Endothelial cell of umbilical vein (primary cell): ENCODE measurements around the gene NCOA5. TPM values are rescaled to one million over a fixed set of nuclear protein-coding genes. Genes with fewer than 3 reads are reported as not detected.

ENCODE experiments used
- BruUV-seq: library from RNA; stranded (reverse); fragments of 400-500 nt; replicated peaks from 2 replicates; lab custom pipeline; 2021; lab: Mats Ljungman, UMichigan
- CTCF ChIA-PET: fragments of 300-600, 350-600 bp; sonication (Branson Sonifier 250); formaldehyde crosslinking; loops from one replicate; lab custom pipeline; 2021; ENCODE audit warnings: antibody characterized with exemption, inconsistent platforms; lab: Charles Lee
- POLR2A ChIA-PET: fragments of 300-600, 350-600 bp; sonication (Branson Sonifier 250); formaldehyde crosslinking; loops from one replicate; lab custom pipeline; 2021; ENCODE audit warnings: antibody characterized with exemption, inconsistent platforms; lab: Charles Lee
- DNase-seq: peaks from one replicate; pipeline ENCODE4 v3.0.0-alpha.2; 2011; ENCODE audit warnings: low read depth, low spot score
- FAIRE-seq: peaks from 2 replicates; lab custom pipeline; 2011; peaks lifted over from hg19 to GRCh38; lab: Jason Lieb, UNC
- H2AFZ ChIP-seq: 2 replicates; pipeline ENCODE4 v1.6.0; 2012; ENCODE audit warnings: low read depth, low read length, control low read depth, inconsistent platforms
- H3K27ac ChIP-seq: 2 replicates; pipeline ENCODE4 v1.5.1; 2011; ENCODE audit warnings: low read depth, mild to moderate bottlenecking, control low read depth, low read length, moderate library complexity; ENCODE audit not compliant: insufficient read depth
- H3K27me3 ChIP-seq, 2 experiments: 2 replicates each; pipeline versions ENCODE4 v1.6.0 to v1.6.1; 2011; ENCODE audit warnings: low read length in 2 of 2, mixed read lengths in 1 of 2; ENCODE audit not compliant: control insufficient read depth in 2 of 2, insufficient read depth in 2 of 2
- H3K36me3 ChIP-seq, 2 experiments: 2 replicates in 1 of 2; 3 replicates in 1 of 2; pipeline ENCODE4 v1.5.1; 2011; ENCODE audit warnings: low read length in 2 of 2, mild to moderate bottlenecking in 1 of 2, moderate library complexity in 1 of 2; ENCODE audit not compliant: control insufficient read depth in 2 of 2, insufficient read depth in 2 of 2; ENCODE audit errors: extremely low read depth in 1 of 2
- H3K4me1 ChIP-seq: 3 replicates; pipeline ENCODE4 v1.5.1; 2011; ENCODE audit warnings: mild to moderate bottlenecking, low read length; ENCODE audit not compliant: control insufficient read depth, insufficient read depth; ENCODE audit errors: extremely low read depth
- H3K4me2 ChIP-seq: 2 replicates; pipeline ENCODE4 v1.6.1; 2011; ENCODE audit warnings: low read length, control low read depth, mixed read lengths; ENCODE audit not compliant: insufficient read depth
- H3K4me3 ChIP-seq, 3 experiments: fragments of 200-600 bp in 1 of 3; sonication (generic), shearing (Covaris generic) in 1 of 3; replicated peaks in 1 of 3; 2 replicates each; pipeline ENCODE4 v1.5.1; 2011 to 2016; ENCODE audit warnings: control low read depth in 3 of 3, low read length in 3 of 3, mild to moderate bottlenecking in 2 of 3, inconsistent platforms in 1 of 3, low read depth in 1 of 3, moderate library complexity in 1 of 3; ENCODE audit not compliant: insufficient read depth in 1 of 3
- H3K79me2 ChIP-seq: 2 replicates; pipeline ENCODE4 v1.6.0; 2012; ENCODE audit warnings: low read length, inconsistent platforms; ENCODE audit not compliant: control insufficient read depth, insufficient read depth
- H3K9ac ChIP-seq: replicated peaks from 2 replicates; pipeline ENCODE3; 2011; ENCODE audit warnings: low read length, control low read depth; ENCODE audit not compliant: insufficient read depth; ENCODE audit errors: extremely low read depth
- H3K9me1 ChIP-seq: replicated peaks from 3 replicates; pipeline ENCODE4 v1.6.0; 2011; ENCODE audit warnings: mild to moderate bottlenecking, low read length; ENCODE audit not compliant: control insufficient read depth, insufficient read depth; ENCODE audit errors: extremely low read depth
- H3K9me3 ChIP-seq: replicated peaks from 2 replicates; pipeline ENCODE4 v1.5.1; 2012; ENCODE audit warnings: low read length, inconsistent platforms; ENCODE audit not compliant: control insufficient read depth, insufficient read depth
- H4K20me1 ChIP-seq: replicated peaks from 2 replicates; pipeline ENCODE3; 2011; ENCODE audit warnings: mild to moderate bottlenecking, low read length; ENCODE audit not compliant: control insufficient read depth, insufficient read depth; ENCODE audit errors: extremely low read depth
- CTCF ChIP-seq, 2 donors: IDR thresholded peaks; 1 replicate in 1 of 2; 2 replicates in 1 of 2; pipeline ENCODE4 v1.5.1; 2011; ENCODE audit warnings: low read length in 2 of 2, mild to moderate bottlenecking in 2 of 2, moderate library complexity in 2 of 2, control low read depth in 1 of 2, inconsistent platforms in 1 of 2, low read depth in 1 of 2; ENCODE audit not compliant: insufficient read depth in 1 of 2; ENCODE audit errors: extremely low read depth in 1 of 2
- EZH2 ChIP-seq: IDR thresholded peaks from 2 replicates; pipeline ENCODE4 v1.6.1; 2012; ENCODE audit warnings: borderline replicate concordance, low read depth, mild to moderate bottlenecking, moderate library complexity, low read length, inconsistent platforms; ENCODE audit not compliant: severe bottlenecking
- FOS ChIP-seq: IDR thresholded peaks from 2 replicates; pipeline ENCODE4 v1.6.1; 2011; ENCODE audit warnings: mild to moderate bottlenecking, low read length, moderate library complexity, borderline replicate concordance; ENCODE audit not compliant: insufficient read depth
- GATA2 ChIP-seq: IDR thresholded peaks from 2 replicates; pipeline ENCODE4 v1.7.0; 2011; ENCODE audit warnings: low read depth, mild to moderate bottlenecking, moderate library complexity, mixed read lengths, low read length; ENCODE audit not compliant: insufficient read length, insufficient read depth
- JUN ChIP-seq: IDR thresholded peaks from 2 replicates; pipeline ENCODE4 v1.6.1; 2011; ENCODE audit warnings: borderline replicate concordance, low read depth; ENCODE audit not compliant: insufficient read length, insufficient read depth
- MYC ChIP-seq: IDR thresholded peaks from one replicate; pipeline ENCODE4 v1.6.1; 2011; ENCODE audit warnings: mild to moderate bottlenecking, low read depth, low read length
- POLR2A ChIP-seq: IDR thresholded peaks from 2 replicates; pipeline ENCODE4 v1.6.1; 2012; ENCODE audit warnings: low read depth, mild to moderate bottlenecking, control low read depth, low read length
- POLR2AphosphoS5 ChIP-seq: IDR thresholded peaks from 2 replicates; pipeline ENCODE4 v1.6.1; 2012; ENCODE audit warnings: low read depth, mild to moderate bottlenecking, control low read depth, low read length, moderate library complexity; ENCODE audit not compliant: insufficient read depth
- dilution Hi-C: fragments of 300-500 bp; cut with MboI; formaldehyde crosslinking; loops from one replicate; pipeline ENCODE4 v1.15.0; 2019; ENCODE audit warnings: low sequenced_read_pairs; ENCODE audit not compliant: extremely low pct_ligation_motif_present
- intact Hi-C: fragments of 100-400 bp; cut with micrococcal nuclease; formaldehyde crosslinking; loops from one replicate; pipeline ENCODE4 v1.10.0; 2022
- polyA plus RNA-seq, 4 experiments: library from polyadenylated mRNA; depleted of rRNA in 3 of 4; stranded (reverse) in 3 of 4; unstranded in 1 of 4; fragments of >200 nt; gene quantifications; 2 replicates each; pipeline versions ENCODE4 v1.2.1 to v1.2.3, GENCODE V29; 2011 to 2012; ENCODE audit warnings: missing spikeins in 1 of 4
- total RNA-seq: library from RNA; stranded (reverse); gene quantifications from 2 replicates; pipeline ENCODE4 v1.2.3, GENCODE V29; 2021
- TF ChIP-seq, protein P1 (sequence below): IDR thresholded peaks from 2 replicates; pipeline ENCODE4 v1.6.1; 2011; ENCODE audit not compliant: insufficient read depth, insufficient read length

Gene NCOA5
- total and polyA plus RNA-seq, 2 donors (not counting 3 experiments of a cell fraction or from before 2014, with no cell fraction given), result 32.0 to 39.5 TPM

- Histone ChIP-seq H3K4me1 (no peaks in the 10 kb centered on the region), H3K9me3 (no peaks in the 10 kb centered on the region), H3K9ac (no peak overlapping the region), H4K20me1 (no peaks in the 10 kb centered on the region), H3K4me3 (no peak overlapping the region), H3K36me3 (no peaks in the 10 kb centered on the region), H3K9me1 (no peaks in the 10 kb centered on the region), H2AFZ (no peak overlapping the region), H3K27me3 (peaks cover 22 to 47% of the 10 kb centered on the region in 2 experiments), H3K79me2 (no peaks in the 10 kb centered on the region), H3K27ac (no peak overlapping the region), H3K4me2 (no peak overlapping the region)
- CTCF ChIA-PET, result interaction anchor here (1.1 kb wide), 1 partner anchor 24 kb away, joined by 3 read pairs; no protein-coding TSS in a partner anchor
- dilution Hi-C loops, result no loop called here
- FAIRE-seq (no peak), DNase-seq (no peak)
- POLR2A ChIA-PET, result no interaction called here
- TF ChIP-seq FOS, result no peak
- no peak for TF ChIP-seq GATA2
- TF ChIP-seq POLR2A, result no peak
- TF ChIP-seq POLR2AphosphoS5, result no peak
- BruUV-seq, result no TSS peak
- intact Hi-C loops, result no loop called here
Observed at GRCh38 chr20:46104262-46104661, 14.5 kb upstream of the NCOA5 start.

- peaks cover 21 to 57% of the 10 kb centered on the region in 2 experiments for H3K27me3 ChIP-seq
- FAIRE-seq (no peak), DNase-seq (no peak)
- H3K9ac ChIP-seq, result no peak overlapping the region
- no peaks in the 10 kb centered on the region for H3K9me3 ChIP-seq
- intact Hi-C loops (no loop called here), dilution Hi-C loops (no loop called here)
- no peak overlapping the region for H2AFZ ChIP-seq
- H3K36me3 ChIP-seq, result no peaks in the 10 kb centered on the region
- H3K4me2 ChIP-seq, result no peak overlapping the region
- no peaks in the 10 kb centered on the region for H3K9me1 ChIP-seq
- BruUV-seq, result no TSS peak
- no peaks in the 10 kb centered on the region for H3K79me2 ChIP-seq
- ChIA-PET POLR2A (no interaction called here), CTCF (no interaction called here)
- H4K20me1 ChIP-seq, result no peaks in the 10 kb centered on the region
- H3K4me1 ChIP-seq, result no peaks in the 10 kb centered on the region
- TF ChIP-seq EZH2, result no peak
- TF ChIP-seq POLR2AphosphoS5, result no peak
- TF ChIP-seq JUN, result no peak
- no peak for TF ChIP-seq CTCF (IDR thresholded peaks at IDR 0.05; ENCODE audit: extremely low read depth in 1 of 2, insufficient read depth in 1 of 2, low read depth in 1 of 2, low read length in 2 of 2)
- no peak for TF ChIP-seq MYC
- no peak for TF ChIP-seq POLR2A
- TF ChIP-seq GATA2, result no peak
- TF ChIP-seq FOS, result no peak
- TF ChIP-seq, protein P1, sequence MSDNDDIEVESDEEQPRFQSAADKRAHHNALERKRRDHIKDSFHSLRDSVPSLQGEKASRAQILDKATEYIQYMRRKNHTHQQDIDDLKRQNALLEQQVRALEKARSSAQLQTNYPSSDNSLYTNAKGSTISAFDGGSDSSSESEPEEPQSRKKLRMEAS, result no peak
- H3K4me3 ChIP-seq, result no peak overlapping the region
- no peak overlapping the region for H3K27ac ChIP-seq
Observed at GRCh38 chr20:46102940-46103339, 13.2 kb upstream of the NCOA5 start.
